Natural killer cell (primary cell): ENCODE data around the gene IFI27. TPM values are rescaled to one million over a fixed set of nuclear protein-coding genes. Genes with fewer than 3 reads are reported as not detected.

Experiments
- ATAC-seq, 3 donors: fragments of 150-1000 bp in 2 of 3; fragments of 200-7000 bp in 1 of 3; cut with Tn5 transposase; 1 replicate in 1 of 3; 2 replicates in 2 of 3; pipeline ENCODE4 v1.10.0; 2021; ENCODE audit warnings: mild to moderate bottlenecking in 2 of 3, moderate library complexity in 2 of 3
- DNase-seq, 2 donors: peaks; one replicate each; pipeline versions ENCODE4 v3.0.0 to v3.0.0-alpha.2; 2013 to 2021; ENCODE audit warnings: mixed read lengths in 1 of 2
- H3K27ac ChIP-seq: one replicate; pipeline ENCODE4 v1.5.1; 2013; ENCODE audit warnings: mild to moderate bottlenecking, low read length
- H3K27me3 ChIP-seq: one replicate; pipeline ENCODE4 v1.6.1; 2013; ENCODE audit warnings: low read length; ENCODE audit not compliant: control insufficient read depth, insufficient read depth
- H3K36me3 ChIP-seq: one replicate; pipeline ENCODE4 v1.6.1; 2013; ENCODE audit warnings: low read length; ENCODE audit not compliant: control insufficient read depth, insufficient read depth
- H3K4me1 ChIP-seq: one replicate; pipeline ENCODE4 v1.6.1; 2013; ENCODE audit warnings: low read length; ENCODE audit not compliant: control insufficient read depth, insufficient read depth
- H3K4me3 ChIP-seq: one replicate; pipeline ENCODE4 v1.5.1; 2013; ENCODE audit warnings: low read length
- H3K9me3 ChIP-seq: one replicate; pipeline ENCODE4 v1.6.1; 2013; ENCODE audit warnings: low read length; ENCODE audit not compliant: control insufficient read depth, insufficient read depth
- H3K27ac Mint-ChIP-seq, 2 donors: one replicate each; pipeline ENCODE4 v1.8.0; 2022; ENCODE audit warnings: mild to moderate bottlenecking in 2 of 2, mixed read lengths in 2 of 2, moderate library complexity in 1 of 2
- H3K27me3 Mint-ChIP-seq, 2 donors: one replicate each; pipeline ENCODE4 v1.8.0; 2022; ENCODE audit warnings: low read depth in 2 of 2, mixed read lengths in 2 of 2
- H3K36me3 Mint-ChIP-seq: one replicate; pipeline ENCODE4 v1.8.0; 2022; ENCODE audit warnings: mixed read lengths
- H3K4me1 Mint-ChIP-seq, 2 donors: one replicate each; pipeline ENCODE4 v1.8.0; 2022; ENCODE audit warnings: mixed read lengths in 2 of 2
- H3K4me3 Mint-ChIP-seq: one replicate; pipeline ENCODE4 v1.8.0; 2022; ENCODE audit warnings: mild to moderate bottlenecking, moderate library complexity, mixed read lengths
- H3K9me3 Mint-ChIP-seq, 2 donors: one replicate each; pipeline ENCODE4 v1.8.0; 2022; ENCODE audit warnings: mixed read lengths in 2 of 2
- WGBS: methylation state at CpG from one replicate; pipeline ENCODE4 v1.1.7; 2013; ENCODE audit warnings: missing lambda C conversion rate; ENCODE audit not compliant: insufficient coverage; 5-methylcytosine and 5-hydroxymethylcytosine counted together
- intact Hi-C: fragments of 100-400 bp; cut with micrococcal nuclease; formaldehyde crosslinking; loops from one replicate; pipeline ENCODE4 v1.14.2; 2022
- total RNA-seq, 4 donors: library from RNA; stranded (reverse); fragments of 120-200 nt in 1 of 4; gene quantifications; one replicate each; pipeline versions ENCODE4 v1.2.3 to v1.2.4, GENCODE V29; 2013 to 2022
- TF ChIP-seq, protein P1 (sequence below): fragments of 200-600 bp; IDR thresholded peaks from one replicate; pipeline ENCODE4 v1.8.0; 2022; ENCODE audit warnings: antibody characterized with exemption

The IFI27 gene
- total RNA-seq, 3 donors from 2014 or later (not counting 1 experiment from before 2014, with no cell fraction given) = 0.47 to 1.3 (median 0.52) TPM

DNA sequence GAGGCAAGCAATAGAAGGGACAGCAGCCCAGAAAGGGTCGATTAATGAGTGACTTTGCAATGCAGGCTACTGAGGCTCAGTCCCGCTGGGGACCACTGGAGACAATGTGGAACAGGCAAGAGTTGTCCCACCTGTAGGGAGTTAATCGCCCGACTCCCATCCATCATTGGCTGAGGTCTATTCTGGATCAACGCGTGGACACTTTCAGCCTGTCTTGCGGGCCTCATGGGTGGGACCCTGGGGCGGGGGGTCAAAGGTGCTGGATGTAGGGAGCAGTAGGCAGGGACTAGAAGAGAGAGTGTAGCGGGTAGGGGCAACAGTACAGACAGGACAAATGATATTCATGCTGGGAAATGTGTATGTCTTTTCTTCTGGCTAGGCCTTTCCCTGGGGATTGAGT lies 12.8 kb downstream of the IFI27 start:
- H3K4me3 ChIP-seq = no peak overlapping the region
- H3K36me3 ChIP-seq = no peaks in the 10 kb centered on the region
- no peaks in the 10 kb centered on the region for H3K9me3 Mint-ChIP-seq
- peaks cover 11 to 18% of the 10 kb centered on the region in 2 donors for H3K27me3 Mint-ChIP-seq
- no peak overlapping the region for H3K27ac Mint-ChIP-seq
- H3K27ac ChIP-seq = no peak overlapping the region
- H3K4me3 Mint-ChIP-seq = no peak overlapping the region
- TF ChIP-seq, protein P1, sequence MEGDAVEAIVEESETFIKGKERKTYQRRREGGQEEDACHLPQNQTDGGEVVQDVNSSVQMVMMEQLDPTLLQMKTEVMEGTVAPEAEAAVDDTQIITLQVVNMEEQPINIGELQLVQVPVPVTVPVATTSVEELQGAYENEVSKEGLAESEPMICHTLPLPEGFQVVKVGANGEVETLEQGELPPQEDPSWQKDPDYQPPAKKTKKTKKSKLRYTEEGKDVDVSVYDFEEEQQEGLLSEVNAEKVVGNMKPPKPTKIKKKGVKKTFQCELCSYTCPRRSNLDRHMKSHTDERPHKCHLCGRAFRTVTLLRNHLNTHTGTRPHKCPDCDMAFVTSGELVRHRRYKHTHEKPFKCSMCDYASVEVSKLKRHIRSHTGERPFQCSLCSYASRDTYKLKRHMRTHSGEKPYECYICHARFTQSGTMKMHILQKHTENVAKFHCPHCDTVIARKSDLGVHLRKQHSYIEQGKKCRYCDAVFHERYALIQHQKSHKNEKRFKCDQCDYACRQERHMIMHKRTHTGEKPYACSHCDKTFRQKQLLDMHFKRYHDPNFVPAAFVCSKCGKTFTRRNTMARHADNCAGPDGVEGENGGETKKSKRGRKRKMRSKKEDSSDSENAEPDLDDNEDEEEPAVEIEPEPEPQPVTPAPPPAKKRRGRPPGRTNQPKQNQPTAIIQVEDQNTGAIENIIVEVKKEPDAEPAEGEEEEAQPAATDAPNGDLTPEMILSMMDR = no peak
- 96% methylated on average over 9 of the region's 9 CpGs for WGBS
- intact Hi-C loops = no loop called here
- H3K36me3 Mint-ChIP-seq = no peaks in the 10 kb centered on the region
- ATAC-seq (no peak), DNase-seq (no peak)
- H3K27me3 ChIP-seq = no peaks in the 10 kb centered on the region
- H3K9me3 ChIP-seq = peaks cover 10% of the 10 kb centered on the region
- H3K4me1 ChIP-seq = no peaks in the 10 kb centered on the region
- H3K4me1 Mint-ChIP-seq = peaks cover 0 to under 1% of the 10 kb centered on the region in 2 donors

DNA sequence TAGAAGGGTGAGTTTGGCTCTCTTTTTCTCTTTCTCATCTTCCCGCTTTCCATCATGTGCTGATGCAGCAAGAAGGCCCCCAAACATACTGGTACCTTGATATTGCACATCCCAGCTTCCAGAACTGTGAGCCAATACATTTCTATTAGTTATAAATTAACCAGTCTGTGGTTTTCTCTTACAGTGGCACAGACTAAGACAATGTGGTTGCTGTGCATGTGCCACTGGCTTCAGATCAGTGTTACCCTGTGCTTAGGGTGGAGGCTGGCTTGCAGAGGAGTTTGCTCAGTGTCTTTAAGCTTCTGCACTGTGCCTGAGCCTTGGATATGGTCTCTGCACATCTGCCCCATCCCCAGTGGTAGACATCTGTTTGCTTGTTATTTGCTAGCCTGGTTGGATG lies 13.3 kb downstream of the IFI27 start:
- H3K27me3 ChIP-seq = no peaks in the 10 kb centered on the region
- peaks cover 10% of the 10 kb centered on the region for H3K9me3 ChIP-seq
- H3K4me1 ChIP-seq = peaks cover 6% of the 10 kb centered on the region
- DNase-seq = no peak
- TF ChIP-seq, protein P1 = no peak
- Mint-ChIP-seq H3K4me3 (no peak overlapping the region), H3K4me1 (peaks cover 6% of the 10 kb centered on the region in 2 donors), H3K9me3 (no peaks in the 10 kb centered on the region), H3K27me3 (peaks cover 11 to 17% of the 10 kb centered on the region in 2 donors), H3K27ac (no peak overlapping the region), H3K36me3 (no peaks in the 10 kb centered on the region)
- no peaks in the 10 kb centered on the region for H3K36me3 ChIP-seq
- H3K27ac ChIP-seq = no peak overlapping the region
- no CpG with 5 or more reads among the region's 1 CpG for WGBS
- no peak for ATAC-seq
- intact Hi-C loops = no loop called here
- no peak overlapping the region for H3K4me3 ChIP-seq

GRCh38 chr14:94124582-94125377 lies 14.2 kb downstream of the IFI27 start:
- intact Hi-C loops = no loop called here
- Histone ChIP-seq H3K36me3 (no peaks in the 10 kb centered on the region), H3K27me3 (no peaks in the 10 kb centered on the region), H3K27ac (no peak overlapping the region), H3K9me3 (peaks cover 6% of the 10 kb centered on the region), H3K4me3 (no peak overlapping the region), H3K4me1 (peaks cover 10% of the 10 kb centered on the region)
- H3K9me3 Mint-ChIP-seq = no peaks in the 10 kb centered on the region
- TF ChIP-seq, protein P1 = no peak
- peaks cover 6 to 17% of the 10 kb centered on the region in 2 donors for H3K27me3 Mint-ChIP-seq
- DNase-seq (no peak), ATAC-seq (no peak)
- WGBS = 90% methylated on average over 7 of the region's 9 CpGs
- peaks cover 13 to 15% of the 10 kb centered on the region in 2 donors for H3K4me1 Mint-ChIP-seq
- no peak overlapping the region for H3K4me3 Mint-ChIP-seq
- H3K36me3 Mint-ChIP-seq = no peaks in the 10 kb centered on the region
- no peak overlapping the region for H3K27ac Mint-ChIP-seq
